ENCODE results near the gene MPST.

Gene MPST

DNA sequence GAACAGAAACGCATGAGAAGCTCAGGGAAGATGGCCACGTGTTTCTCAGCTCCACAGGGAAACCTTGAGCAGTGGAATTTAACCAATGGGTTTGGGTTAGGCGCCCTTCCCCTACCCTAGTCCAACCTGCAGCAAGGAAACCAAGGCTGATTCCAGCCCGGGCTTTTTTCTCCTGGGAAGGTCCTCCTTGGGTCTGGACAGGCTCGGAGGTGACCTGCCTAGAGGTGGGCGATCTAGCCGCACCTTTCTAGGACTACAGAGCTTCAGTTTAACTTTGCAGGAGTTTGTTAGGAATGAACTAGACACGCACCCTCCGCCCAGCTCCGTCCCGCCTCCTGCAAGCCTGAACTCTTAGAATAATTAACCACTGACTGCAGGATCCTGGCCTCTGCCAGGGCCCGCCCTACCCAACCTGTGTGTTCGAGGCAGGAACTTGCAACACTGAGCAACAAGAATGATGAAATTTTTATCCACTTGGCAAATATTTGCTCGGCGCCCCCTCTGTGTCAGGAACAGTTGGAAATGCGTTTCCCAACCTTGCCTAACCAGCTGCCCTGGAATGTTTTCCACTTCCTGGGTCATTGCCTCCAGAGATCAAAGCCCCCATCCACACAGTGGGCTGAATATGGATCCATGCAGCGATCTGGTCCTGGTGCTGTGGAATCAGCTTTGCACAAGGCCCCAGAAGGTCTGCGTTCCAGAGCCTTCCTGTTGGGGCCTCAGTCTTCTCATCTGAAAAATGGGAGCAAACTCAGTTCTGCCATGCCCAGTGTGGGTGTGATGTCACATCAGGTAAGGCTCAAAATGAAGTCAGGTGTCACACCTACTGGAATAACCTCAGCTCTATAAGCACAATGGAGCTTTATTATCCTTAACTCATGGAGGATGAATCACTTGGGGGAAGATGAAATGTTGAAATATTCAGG, 13.3 kb downstream of the MPST start:
- Histone ChIP-seq H3K27me3 (ENCODE audit: control insufficient read depth, low read length) (peaks cover 8% of the 10 kb centered on the region; the same call in 1 of the 2 replicates), H3K4me2 (ENCODE audit: low read length) (no peak overlapping the region), H3K9me2 (replicated peaks; ENCODE audit: control insufficient read depth, low read length) (no peaks in the 10 kb centered on the region), H3K27ac (ENCODE audit: low read depth, low read length) (no peak overlapping the region), H3F3A (ENCODE audit: control insufficient read depth, insufficient read depth) (no peaks in the 10 kb centered on the region), H3K4me3 (ENCODE audit: low read length) (no peak overlapping the region), H4K20me1 (ENCODE audit: control insufficient read depth, insufficient read depth, low read depth, low read length) (no peaks in the 10 kb centered on the region), H3K36me3 (ENCODE audit: control insufficient read depth, low read length) (peaks cover 5% of the 10 kb centered on the region; the same call in 1 of the 2 replicates), H3K4me1 (ENCODE audit: control insufficient read depth, low read length) (no peaks in the 10 kb centered on the region), H3K9me3 (ENCODE audit: control insufficient read depth, insufficient read depth, low read length) (no peaks in the 10 kb centered on the region), H3K79me2 (ENCODE audit: control insufficient read depth, low read length) (no peaks in the 10 kb centered on the region)
- TF ChIP-seq, protein P1, sequence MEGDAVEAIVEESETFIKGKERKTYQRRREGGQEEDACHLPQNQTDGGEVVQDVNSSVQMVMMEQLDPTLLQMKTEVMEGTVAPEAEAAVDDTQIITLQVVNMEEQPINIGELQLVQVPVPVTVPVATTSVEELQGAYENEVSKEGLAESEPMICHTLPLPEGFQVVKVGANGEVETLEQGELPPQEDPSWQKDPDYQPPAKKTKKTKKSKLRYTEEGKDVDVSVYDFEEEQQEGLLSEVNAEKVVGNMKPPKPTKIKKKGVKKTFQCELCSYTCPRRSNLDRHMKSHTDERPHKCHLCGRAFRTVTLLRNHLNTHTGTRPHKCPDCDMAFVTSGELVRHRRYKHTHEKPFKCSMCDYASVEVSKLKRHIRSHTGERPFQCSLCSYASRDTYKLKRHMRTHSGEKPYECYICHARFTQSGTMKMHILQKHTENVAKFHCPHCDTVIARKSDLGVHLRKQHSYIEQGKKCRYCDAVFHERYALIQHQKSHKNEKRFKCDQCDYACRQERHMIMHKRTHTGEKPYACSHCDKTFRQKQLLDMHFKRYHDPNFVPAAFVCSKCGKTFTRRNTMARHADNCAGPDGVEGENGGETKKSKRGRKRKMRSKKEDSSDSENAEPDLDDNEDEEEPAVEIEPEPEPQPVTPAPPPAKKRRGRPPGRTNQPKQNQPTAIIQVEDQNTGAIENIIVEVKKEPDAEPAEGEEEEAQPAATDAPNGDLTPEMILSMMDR (IDR thresholded peaks at IDR 0.05; ENCODE audit: low read depth, low read length, poor library complexity, severe bottlenecking) = no peak
- TF ChIP-seq EZH2phosphoT487 (IDR thresholded peaks at IDR 0.05; ENCODE audit: borderline replicate concordance, low read length) = no peak

DNA sequence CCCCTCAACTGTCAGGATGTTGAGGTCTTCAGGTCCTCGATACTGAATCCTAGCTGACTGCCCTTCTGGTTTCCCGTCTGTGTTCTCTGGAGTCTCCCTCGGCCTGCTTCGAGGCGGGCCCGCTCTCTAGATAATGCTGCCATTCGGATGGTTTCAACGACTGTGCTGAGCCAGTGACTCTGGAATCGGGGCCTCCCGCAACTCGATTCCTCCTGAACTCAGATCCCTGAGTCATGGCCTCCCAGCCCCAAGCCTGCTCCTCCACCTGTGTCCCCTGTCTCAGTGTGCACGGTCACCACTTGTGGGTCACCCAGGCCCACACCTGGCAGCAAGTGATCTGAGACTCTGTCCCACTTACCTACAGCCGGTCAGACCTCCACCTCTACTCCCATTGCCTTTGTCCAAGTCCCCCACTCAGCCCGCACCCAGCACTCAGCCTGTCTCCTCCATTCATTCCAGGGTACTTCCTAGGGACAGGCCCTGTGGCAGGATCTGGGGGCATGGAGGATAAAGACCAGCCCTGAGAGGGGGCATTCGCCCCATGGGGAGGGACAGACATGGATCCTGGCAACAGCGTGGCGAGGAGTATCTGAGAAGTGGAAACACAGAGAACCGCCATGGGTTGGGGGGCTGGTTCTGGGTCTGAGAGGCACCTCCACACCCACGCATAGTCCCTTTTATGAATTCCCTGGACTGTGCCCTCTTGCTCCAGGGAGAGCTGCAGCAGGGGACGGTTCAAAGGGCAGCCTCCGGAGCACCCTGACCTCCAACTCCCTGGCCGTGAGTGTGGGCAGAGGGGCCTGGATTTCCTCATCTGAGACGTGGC, 14.3 kb downstream of the MPST start:
- H3K9me3 ChIP-seq (ENCODE audit: control insufficient read depth, insufficient read depth, low read length) = no peaks in the 10 kb centered on the region
- peaks cover 5% of the 10 kb centered on the region; the same call in 1 of the 2 replicates for H3K36me3 ChIP-seq (ENCODE audit: control insufficient read depth, low read length)
- no peaks in the 10 kb centered on the region for H3K4me1 ChIP-seq (ENCODE audit: control insufficient read depth, low read length)
- no peaks in the 10 kb centered on the region for H3F3A ChIP-seq (ENCODE audit: control insufficient read depth, insufficient read depth)
- no peaks in the 10 kb centered on the region for H3K79me2 ChIP-seq (ENCODE audit: control insufficient read depth, low read length)
- peaks cover 8% of the 10 kb centered on the region; the same call in 1 of the 2 replicates for H3K27me3 ChIP-seq (ENCODE audit: control insufficient read depth, low read length)
- TF ChIP-seq, protein P1 (IDR thresholded peaks at IDR 0.05; ENCODE audit: low read depth, low read length, poor library complexity, severe bottlenecking) = no peak
- no peak overlapping the region for H3K4me3 ChIP-seq (ENCODE audit: low read length)
- no peaks in the 10 kb centered on the region for H4K20me1 ChIP-seq (ENCODE audit: control insufficient read depth, insufficient read depth, low read depth, low read length)
- no peak overlapping the region for H3K4me2 ChIP-seq (ENCODE audit: low read length)
- no peak overlapping the region for H3K27ac ChIP-seq (ENCODE audit: low read depth, low read length)
- H3K9me2 ChIP-seq (replicated peaks; ENCODE audit: control insufficient read depth, low read length) = no peaks in the 10 kb centered on the region

DNA sequence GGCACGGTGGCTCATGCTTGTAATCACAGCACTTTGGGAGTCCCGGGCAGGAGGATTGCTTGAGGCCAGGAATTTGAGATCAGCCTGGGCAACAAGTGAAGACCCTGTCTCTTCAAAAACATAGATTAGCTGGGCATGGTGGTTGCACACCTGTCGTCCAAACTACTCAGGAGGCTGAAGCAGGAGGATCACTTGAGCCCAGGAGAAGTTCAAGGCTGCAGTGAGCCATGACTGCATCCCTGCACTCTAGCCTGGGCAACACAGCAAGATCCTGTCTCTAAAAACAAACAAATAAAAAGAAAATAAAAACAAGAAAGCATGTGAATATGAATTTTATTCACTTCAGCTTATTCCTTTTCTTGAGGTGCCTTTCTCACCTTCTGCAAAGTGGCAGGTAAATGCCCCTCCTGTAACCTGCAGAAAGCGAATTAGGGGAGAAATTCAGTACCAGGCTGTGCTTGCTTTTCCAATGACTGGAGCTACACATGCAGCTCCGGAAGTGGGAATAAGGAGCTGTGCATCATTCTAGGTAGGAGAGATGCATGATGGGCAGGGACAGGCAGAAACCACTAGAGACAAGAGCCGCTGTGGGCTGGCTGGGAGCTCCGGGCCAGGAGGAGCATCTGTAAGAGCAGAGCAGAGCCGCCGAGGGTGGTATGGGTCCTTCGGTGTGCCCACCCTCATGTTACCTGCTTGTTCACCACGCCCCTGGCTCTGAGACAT, 17.3 kb downstream of the MPST start:
- H4K20me1 ChIP-seq (ENCODE audit: control insufficient read depth, insufficient read depth, low read depth, low read length) = no peaks in the 10 kb centered on the region
- no peaks in the 10 kb centered on the region for H3F3A ChIP-seq (ENCODE audit: control insufficient read depth, insufficient read depth)
- no peaks in the 10 kb centered on the region for H3K4me1 ChIP-seq (ENCODE audit: control insufficient read depth, low read length)
- H3K36me3 ChIP-seq (ENCODE audit: control insufficient read depth, low read length) = no peaks in the 10 kb centered on the region
- TF ChIP-seq, protein P1 (IDR thresholded peaks at IDR 0.05; ENCODE audit: low read depth, low read length, poor library complexity, severe bottlenecking) = no peak
- TF ChIP-seq EZH2phosphoT487 (IDR thresholded peaks at IDR 0.05; ENCODE audit: borderline replicate concordance, low read length) = no peak
- H3K9me3 ChIP-seq (ENCODE audit: control insufficient read depth, insufficient read depth, low read length) = no peaks in the 10 kb centered on the region
- no peaks in the 10 kb centered on the region for H3K79me2 ChIP-seq (ENCODE audit: control insufficient read depth, low read length)
- no peaks in the 10 kb centered on the region for H3K9me2 ChIP-seq (replicated peaks; ENCODE audit: control insufficient read depth, low read length)
- H3K4me2 ChIP-seq (ENCODE audit: low read length) = no peak overlapping the region
- no peak overlapping the region for H3K4me3 ChIP-seq (ENCODE audit: low read length)
- H3K27me3 ChIP-seq (ENCODE audit: control insufficient read depth, low read length) = peaks cover 28% of the 10 kb centered on the region
- H3K27ac ChIP-seq (ENCODE audit: low read depth, low read length) = no peak overlapping the region
